WTC11 (cell line): ENCODE measurements around the gene CTNNBIP1. TPM values are rescaled to one million over a fixed set of nuclear protein-coding genes. Genes with fewer than 3 reads are reported as not detected.

Source experiments
- ATAC-seq: fragments of 200-7000 bp; cut with Tn5 transposase; 2 replicates; pipeline ENCODE4 v1.10.0; 2021; ENCODE audit warnings: mild to moderate bottlenecking, moderate library complexity
- CTCF ChIA-PET: fragments of 300-600 bp; sonication (Branson Sonifier 250); formaldehyde crosslinking; loops from one replicate; lab custom pipeline; 2021; ENCODE audit warnings: antibody characterized with exemption; lab: Charles Lee
- POLR2A ChIA-PET: fragments of 350-600 bp; sonication (Branson Sonifier 250); formaldehyde crosslinking; loops from one replicate; lab custom pipeline; 2021; ENCODE audit warnings: antibody characterized with exemption; lab: Charles Lee
- DNase-seq: peaks from one replicate; pipeline ENCODE4 v3.0.0; 2021; ENCODE audit warnings: low spot score
- H3K27ac Mint-ChIP-seq: 2 replicates; pipeline ENCODE4 v1.8.0; 2021; ENCODE audit warnings: mixed read lengths
- H3K27me3 Mint-ChIP-seq: 2 replicates; pipeline ENCODE4 v1.8.0; 2021; ENCODE audit warnings: low read depth, mild to moderate bottlenecking, moderate library complexity, mixed read lengths
- H3K36me3 Mint-ChIP-seq: 2 replicates; pipeline ENCODE4 v1.8.0; 2021; ENCODE audit warnings: mixed read lengths
- H3K4me1 Mint-ChIP-seq: 2 replicates; pipeline ENCODE4 v1.8.0; 2022; ENCODE audit warnings: mixed read lengths
- H3K4me3 Mint-ChIP-seq: 2 replicates; pipeline ENCODE4 v1.8.0; 2021; ENCODE audit warnings: mild to moderate bottlenecking, moderate library complexity, mixed read lengths
- H3K9me3 Mint-ChIP-seq: 2 replicates; pipeline ENCODE4 v1.8.0; 2021; ENCODE audit warnings: mixed read lengths
- CBFB ChIP-seq: sonication (generic); formaldehyde crosslinking; IDR thresholded peaks from 2 replicates; pipeline ENCODE4 v1.8.1; 2022; ENCODE audit warnings: mild to moderate bottlenecking, low read depth, missing genetic modification reagents
- E2F1 ChIP-seq: sonication (generic); formaldehyde crosslinking; IDR thresholded peaks from 2 replicates; pipeline ENCODE4 v1.8.0; 2022; ENCODE audit warnings: mild to moderate bottlenecking, missing genetic modification reagents
- ERG ChIP-seq: fragments of 250-450 bp; sonication (Bioruptor Pico); IDR thresholded peaks from 2 replicates; pipeline ENCODE4 v1.8.0; 2021; ENCODE audit warnings: mild to moderate bottlenecking
- FOXK1 ChIP-seq: sonication (generic); formaldehyde crosslinking; IDR thresholded peaks from 2 replicates; pipeline ENCODE4 v1.8.0; 2022; ENCODE audit warnings: mild to moderate bottlenecking, moderate library complexity, missing genetic modification reagents
- GRHL2 ChIP-seq: fragments of 250-450 bp; sonication (Bioruptor Pico); IDR thresholded peaks from 2 replicates; pipeline ENCODE4 v1.8.0; 2022; ENCODE audit warnings: mild to moderate bottlenecking, moderate library complexity; ENCODE audit not compliant: insufficient replicate concordance, severe bottlenecking
- JUN ChIP-seq: sonication (generic); formaldehyde crosslinking; IDR thresholded peaks from 2 replicates; pipeline ENCODE4 v1.8.0; 2023; ENCODE audit warnings: mild to moderate bottlenecking, missing genetic modification reagents
- MLX ChIP-seq: sonication (generic); formaldehyde crosslinking; IDR thresholded peaks from 2 replicates; pipeline ENCODE4 v1.8.1; 2023; ENCODE audit warnings: mild to moderate bottlenecking, missing genetic modification reagents, moderate library complexity
- NFYB ChIP-seq: sonication (generic); formaldehyde crosslinking; conservative IDR thresholded peaks from 2 replicates; pipeline ENCODE4 v1.8.0; 2022; ENCODE audit warnings: low read depth, missing genetic modification reagents
- NR3C1 ChIP-seq: sonication (generic); formaldehyde crosslinking; conservative IDR thresholded peaks from 2 replicates; pipeline ENCODE4 v1.8.1; 2023; ENCODE audit warnings: low read depth, mild to moderate bottlenecking, missing genetic modification reagents
- PRDM15 ChIP-seq: sonication (generic); formaldehyde crosslinking; IDR thresholded peaks from 2 replicates; pipeline ENCODE4 v1.8.0; 2022; ENCODE audit warnings: missing genetic modification reagents
- SMAD3 ChIP-seq: sonication (generic); formaldehyde crosslinking; IDR thresholded peaks from 2 replicates; pipeline ENCODE4 v1.8.0; 2022; ENCODE audit warnings: missing genetic modification reagents, mild to moderate bottlenecking, borderline replicate concordance
- SP1 ChIP-seq: sonication (generic); formaldehyde crosslinking; conservative IDR thresholded peaks from 2 replicates; pipeline ENCODE4 v1.8.1; 2022; ENCODE audit warnings: missing genetic modification reagents
- STAT6 ChIP-seq: sonication (generic); formaldehyde crosslinking; conservative IDR thresholded peaks from 2 replicates; pipeline ENCODE4 v1.8.1; 2023; ENCODE audit warnings: mild to moderate bottlenecking, low read depth, missing genetic modification reagents, moderate library complexity
- TCF7 ChIP-seq: sonication (generic); formaldehyde crosslinking; IDR thresholded peaks from 2 replicates; pipeline ENCODE4 v1.8.0; 2022; ENCODE audit warnings: mild to moderate bottlenecking, low read depth, missing genetic modification reagents, moderate library complexity
- TEAD4 ChIP-seq: sonication (generic); formaldehyde crosslinking; IDR thresholded peaks from 2 replicates; pipeline ENCODE4 v1.8.0; 2022; ENCODE audit warnings: mild to moderate bottlenecking, missing genetic modification reagents
- USF2 ChIP-seq: sonication (generic); formaldehyde crosslinking; IDR thresholded peaks from 2 replicates; pipeline ENCODE4 v1.8.1; 2023; ENCODE audit warnings: mild to moderate bottlenecking, missing genetic modification reagents, moderate library complexity
- ZNF121 ChIP-seq: sonication (generic); formaldehyde crosslinking; IDR thresholded peaks from 2 replicates; pipeline ENCODE4 v1.8.0; 2023; ENCODE audit warnings: missing genetic modification reagents
- ZNF138 ChIP-seq: sonication (generic); formaldehyde crosslinking; conservative IDR thresholded peaks from 2 replicates; pipeline ENCODE4 v1.8.1; 2022; ENCODE audit warnings: mild to moderate bottlenecking, moderate library complexity, missing genetic modification reagents
- ZNF425 ChIP-seq: fragments of 250-450 bp; sonication (Bioruptor Pico); conservative IDR thresholded peaks from 2 replicates; pipeline ENCODE4 v1.9.0; 2021; ENCODE audit warnings: mild to moderate bottlenecking
- total RNA-seq: library from RNA; stranded (reverse); gene quantifications from 3 replicates; pipeline ENCODE4 v1.2.3, GENCODE V29; 2021

CTNNBIP1 gene
- total RNA-seq, 1 experiment from 2014 or later = 58.2 TPM

- TF ChIP-seq ZNF425 (no peak), TEAD4 (no peak)
- TF ChIP-seq, all 79 proteins: peak for 0
These were observed 1.2 kb downstream of the CTNNBIP1 start (continued) for GRCh38 chr1:9908871-9909233.

- no peaks in the 10 kb centered on the region for H3K36me3 Mint-ChIP-seq
- ATAC-seq (no peak), DNase-seq (no peak)
- TF ChIP-seq STAT6 (CRISPR knock-in tag) (no peak), USF2 (CRISPR knock-in tag) (no peak), E2F1 (CRISPR knock-in tag) (no peak), ZNF121 (CRISPR knock-in tag) (no peak), GRHL2 (CRISPR knock-in tag) (no peak), JUN (CRISPR knock-in tag) (no peak), NFYB (no peak), FOXK1 (CRISPR knock-in tag) (no peak), CBFB (no peak), SP1 (CRISPR knock-in tag) (no peak), TCF7 (no peak), MLX (no peak), ZNF138 (CRISPR knock-in tag) (no peak), PRDM15 (no peak), NR3C1 (CRISPR knock-in tag) (no peak), ERG (CRISPR knock-in tag) (no peak), SMAD3 (CRISPR knock-in tag) (no peak)
- H3K27me3 Mint-ChIP-seq = no peaks in the 10 kb centered on the region
- POLR2A ChIA-PET = no interaction called here
- peak overlapping the region; percentile 24; the same call in 1 of the 2 replicates for H3K27ac Mint-ChIP-seq
- no peak overlapping the region for H3K4me3 Mint-ChIP-seq
- peaks cover 30% of the 10 kb centered on the region for H3K4me1 Mint-ChIP-seq
- CTCF ChIA-PET = interaction anchor here (0.9 to 1.0 kb wide), 2 partner anchors 9 to 123 kb away, joined by 4 to 5 read pairs; no protein-coding TSS in a partner anchor
- H3K9me3 Mint-ChIP-seq = no peaks in the 10 kb centered on the region
These were observed 2.6 kb downstream of the CTNNBIP1 start for GRCh38 chr1:9907441-9907840.
